ENCODE data around the gene OSBPL1A. TPM values are rescaled to one million over a fixed set of nuclear protein-coding genes. Genes with fewer than 3 reads are reported as not detected.

OSBPL1A gene
- total and polyA plus RNA-seq, 2 experiments from 2014 or later: 24.6 to 31.3 TPM

DNA sequence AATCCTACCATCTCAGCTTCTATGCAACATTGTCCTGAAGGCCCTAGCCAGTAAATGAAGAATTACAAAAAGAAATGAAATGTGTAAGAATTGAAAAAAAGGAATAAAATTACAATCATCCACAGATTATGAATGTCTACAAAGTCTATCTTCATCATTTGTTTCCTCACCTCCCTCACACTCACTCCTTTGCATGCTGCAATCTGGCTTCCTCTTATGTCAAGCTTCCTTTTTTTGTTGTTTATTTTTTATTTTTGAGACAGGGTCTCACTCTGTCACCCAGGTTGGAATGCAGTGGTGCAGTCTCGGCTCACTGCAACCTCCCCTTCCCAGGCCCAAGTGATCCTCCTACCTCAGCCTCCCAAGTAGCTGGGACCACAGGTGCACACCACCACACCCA lies 129.7 kb downstream of the OSBPL1A start:
- H3K4me3 ChIP-seq: no peak overlapping the region
- no peaks in the 10 kb centered on the region for H3K9me3 ChIP-seq (ENCODE audit: low read depth)
- H3K36me3 ChIP-seq (replicated peaks; ENCODE audit: insufficient read depth, low read depth): no peaks in the 10 kb centered on the region
- peaks cover 29% of the 10 kb centered on the region for H3K79me2 ChIP-seq
- no peaks in the 10 kb centered on the region for H4K20me1 ChIP-seq (ENCODE audit: insufficient read depth, poor library complexity, severe bottlenecking)
- no peaks in the 10 kb centered on the region for H3K9me2 ChIP-seq (replicated peaks; ENCODE audit: insufficient read depth)
- DNase-seq (ENCODE audit: low spot score): no peak
- H2AFZ ChIP-seq: no peak overlapping the region
- no peak overlapping the region for H3K4me2 ChIP-seq
- TF ChIP-seq, protein P1, sequence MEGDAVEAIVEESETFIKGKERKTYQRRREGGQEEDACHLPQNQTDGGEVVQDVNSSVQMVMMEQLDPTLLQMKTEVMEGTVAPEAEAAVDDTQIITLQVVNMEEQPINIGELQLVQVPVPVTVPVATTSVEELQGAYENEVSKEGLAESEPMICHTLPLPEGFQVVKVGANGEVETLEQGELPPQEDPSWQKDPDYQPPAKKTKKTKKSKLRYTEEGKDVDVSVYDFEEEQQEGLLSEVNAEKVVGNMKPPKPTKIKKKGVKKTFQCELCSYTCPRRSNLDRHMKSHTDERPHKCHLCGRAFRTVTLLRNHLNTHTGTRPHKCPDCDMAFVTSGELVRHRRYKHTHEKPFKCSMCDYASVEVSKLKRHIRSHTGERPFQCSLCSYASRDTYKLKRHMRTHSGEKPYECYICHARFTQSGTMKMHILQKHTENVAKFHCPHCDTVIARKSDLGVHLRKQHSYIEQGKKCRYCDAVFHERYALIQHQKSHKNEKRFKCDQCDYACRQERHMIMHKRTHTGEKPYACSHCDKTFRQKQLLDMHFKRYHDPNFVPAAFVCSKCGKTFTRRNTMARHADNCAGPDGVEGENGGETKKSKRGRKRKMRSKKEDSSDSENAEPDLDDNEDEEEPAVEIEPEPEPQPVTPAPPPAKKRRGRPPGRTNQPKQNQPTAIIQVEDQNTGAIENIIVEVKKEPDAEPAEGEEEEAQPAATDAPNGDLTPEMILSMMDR (IDR thresholded peaks at IDR 0.05; ENCODE audit: poor library complexity): no peak
- TF ChIP-seq EZH2 (IDR thresholded peaks at IDR 0.05; ENCODE audit: borderline replicate concordance): no peak
- no peak for TF ChIP-seq EZH2phosphoT487 (IDR thresholded peaks at IDR 0.05; ENCODE audit: low read depth, severe bottlenecking, unreplicated experiment)
- no peaks in the 10 kb centered on the region for H3K27me3 ChIP-seq
- 89% methylated on average over 1 of the region's 1 CpG for WGBS (ENCODE audit: low lambda C conversion rate, missing lambda C conversion rate)
- peaks cover 7% of the 10 kb centered on the region for H3K4me1 ChIP-seq (ENCODE audit: insufficient read depth)
- no peak overlapping the region for H3K27ac ChIP-seq

DNA sequence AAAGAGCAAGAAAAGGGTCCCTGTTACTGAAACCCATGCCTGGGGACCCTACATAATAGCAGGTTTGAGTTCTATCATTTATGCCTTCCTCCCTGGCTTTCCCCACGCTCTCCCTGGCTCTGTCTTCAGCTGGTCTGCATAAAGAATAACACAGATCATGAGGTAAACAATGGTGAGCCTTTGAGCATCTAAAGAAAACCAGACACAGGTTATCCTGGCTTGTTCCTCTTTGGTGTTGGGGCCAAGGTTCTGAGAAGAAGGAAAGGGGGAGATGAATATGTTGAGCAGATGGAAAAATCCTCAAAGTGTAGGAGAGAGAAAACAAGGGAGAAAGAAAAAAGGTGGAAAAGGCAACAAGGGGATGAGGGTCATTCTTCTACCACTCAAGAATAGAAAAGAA lies 131.5 kb downstream of the OSBPL1A start:
- Histone ChIP-seq H2AFZ (no peak overlapping the region), H3K9me2 (replicated peaks; ENCODE audit: insufficient read depth) (no peaks in the 10 kb centered on the region), H3K36me3 (replicated peaks; ENCODE audit: insufficient read depth, low read depth) (no peaks in the 10 kb centered on the region), H3K4me2 (no peak overlapping the region), H3K27ac (no peak overlapping the region), H3K79me2 (peaks cover 26% of the 10 kb centered on the region), H3K27me3 (no peaks in the 10 kb centered on the region), H3K4me3 (no peak overlapping the region), H3K9me3 (ENCODE audit: low read depth) (no peaks in the 10 kb centered on the region), H3K4me1 (ENCODE audit: insufficient read depth) (no peaks in the 10 kb centered on the region), H4K20me1 (ENCODE audit: insufficient read depth, poor library complexity, severe bottlenecking) (no peaks in the 10 kb centered on the region)
- no peak for DNase-seq (ENCODE audit: low spot score)
- TF ChIP-seq EZH2phosphoT487 (IDR thresholded peaks at IDR 0.05; ENCODE audit: low read depth, severe bottlenecking, unreplicated experiment) (no peak), EZH2 (IDR thresholded peaks at IDR 0.05; ENCODE audit: borderline replicate concordance) (no peak)
- TF ChIP-seq, protein P1 (IDR thresholded peaks at IDR 0.05; ENCODE audit: poor library complexity): no peak
- whole genome bisulfite sequencing (ENCODE audit: low lambda C conversion rate, missing lambda C conversion rate): 82% methylated on average over 1 of the region's 1 CpG

DNA sequence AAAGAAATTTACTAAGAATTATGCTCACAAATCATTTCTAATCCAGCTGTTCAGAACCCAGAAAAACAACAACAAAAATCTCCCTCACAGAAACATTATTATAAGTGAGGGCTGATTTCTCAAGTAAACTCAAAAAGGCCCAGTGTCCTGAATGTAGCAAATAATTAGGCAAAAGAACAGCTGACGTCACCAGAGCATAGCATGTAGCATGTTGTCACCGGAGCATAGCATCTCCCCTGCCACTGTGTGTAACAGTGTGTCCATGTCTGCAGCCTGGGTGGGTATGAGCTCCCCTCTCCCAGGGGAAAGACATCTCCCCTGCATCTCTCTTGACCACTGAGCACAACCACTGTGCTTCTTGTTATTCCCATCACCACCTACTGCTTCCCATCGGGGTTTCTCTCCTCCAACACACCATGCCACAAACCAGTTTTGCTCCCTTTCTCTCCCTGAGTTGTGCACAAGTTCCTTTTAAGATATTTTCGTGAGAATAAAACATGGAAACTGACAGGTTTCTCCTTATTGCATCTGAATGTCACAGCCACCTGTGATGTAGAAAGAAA lies 132.0 kb downstream of the OSBPL1A start:
- 80% methylated on average over 4 of the region's 4 CpGs for WGBS (ENCODE audit: low lambda C conversion rate, missing lambda C conversion rate)
- Histone ChIP-seq H3K9me2 (replicated peaks; ENCODE audit: insufficient read depth) (no peaks in the 10 kb centered on the region), H3K9me3 (ENCODE audit: low read depth) (no peaks in the 10 kb centered on the region), H3K79me2 (peaks cover 30% of the 10 kb centered on the region), H3K4me1 (ENCODE audit: insufficient read depth) (no peaks in the 10 kb centered on the region), H3K36me3 (replicated peaks; ENCODE audit: insufficient read depth, low read depth) (no peaks in the 10 kb centered on the region), H2AFZ (no peak overlapping the region), H3K27ac (no peak overlapping the region), H3K27me3 (no peaks in the 10 kb centered on the region), H3K4me3 (no peak overlapping the region), H3K4me2 (no peak overlapping the region), H4K20me1 (ENCODE audit: insufficient read depth, poor library complexity, severe bottlenecking) (no peaks in the 10 kb centered on the region)
- DNase-seq (ENCODE audit: low spot score): no peak
- TF ChIP-seq EZH2phosphoT487 (IDR thresholded peaks at IDR 0.05; ENCODE audit: low read depth, severe bottlenecking, unreplicated experiment) (no peak), EZH2 (IDR thresholded peaks at IDR 0.05; ENCODE audit: borderline replicate concordance) (no peak)
- TF ChIP-seq, protein P1 (IDR thresholded peaks at IDR 0.05; ENCODE audit: poor library complexity): no peak
